GM21360 (cell line): ENCODE measurements around the gene CFAP210.
"Not testable (repeated sequence)": the region's sequence is repeated elsewhere in the genome, so short reads cannot be mapped to it uniquely, and the experiment has no call there.

Source experiments
- ATAC-seq: cut with Tn5 transposase; IDR thresholded peaks from one replicate; pipeline ENCODE4 v1.9.1; 2021; ENCODE audit warnings: mild to moderate bottlenecking, moderate library complexity; ENCODE audit not compliant: unreplicated experiment

The CFAP210 gene

DNA sequence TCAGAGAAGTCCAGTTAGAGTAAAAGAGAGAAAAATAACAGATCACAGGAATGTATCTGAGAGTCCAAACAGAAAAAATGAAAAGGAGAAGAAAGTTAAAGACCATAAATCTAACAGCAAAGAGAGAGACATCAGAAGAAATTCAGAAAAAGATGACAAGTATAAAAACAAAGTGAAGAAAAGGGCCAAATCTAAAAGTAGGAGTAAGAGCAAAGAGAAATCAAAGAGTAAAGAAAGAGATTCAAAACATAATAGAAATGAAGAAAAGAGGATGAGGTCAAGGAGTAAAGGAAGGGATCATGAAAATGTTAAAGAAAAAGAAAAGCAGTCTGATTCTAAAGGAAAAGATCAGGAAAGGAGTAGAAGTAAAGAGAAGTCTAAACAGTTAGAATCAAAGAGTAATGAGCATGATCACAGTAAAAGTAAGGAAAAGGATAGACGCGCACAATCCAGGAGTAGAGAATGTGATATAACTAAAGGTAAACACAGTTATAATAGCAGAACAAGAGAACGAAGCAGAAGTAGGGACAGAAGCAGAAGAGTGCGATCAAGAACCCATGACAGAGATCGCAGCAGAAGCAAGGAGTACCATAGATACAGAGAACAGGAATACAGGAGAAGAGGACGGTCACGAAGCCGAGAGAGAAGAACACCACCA lies 57.6 kb downstream of the CFAP210 start:
- no peak for ATAC-seq

- ATAC-seq: no peak
These were observed 68.4 kb downstream of the CFAP210 start for GRCh38 chr2:169625781-169626180.

GRCh38 chr2:169623235-169623634 lies 71.0 kb downstream of the CFAP210 start:
- ATAC-seq: no peak

DNA sequence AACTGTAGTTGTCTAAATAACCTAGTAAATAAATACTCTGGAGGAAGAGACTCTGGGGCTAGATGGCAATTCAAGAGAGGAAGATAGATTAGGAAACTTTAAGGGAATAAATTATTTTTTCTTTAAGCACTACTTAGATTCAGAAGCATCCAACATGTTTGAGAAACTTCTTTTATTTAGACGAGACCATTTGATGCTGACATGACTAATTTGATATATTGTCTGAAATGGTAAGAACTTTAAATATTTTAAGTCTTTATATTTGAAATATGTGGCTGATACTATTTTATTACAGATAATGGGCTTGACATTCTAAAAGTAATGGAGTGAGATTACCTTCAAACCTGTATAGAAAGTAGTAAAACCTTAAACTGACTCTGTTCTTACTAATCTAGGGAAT lies 73.7 kb downstream of the CFAP210 start:
- ATAC-seq: no peak

DNA sequence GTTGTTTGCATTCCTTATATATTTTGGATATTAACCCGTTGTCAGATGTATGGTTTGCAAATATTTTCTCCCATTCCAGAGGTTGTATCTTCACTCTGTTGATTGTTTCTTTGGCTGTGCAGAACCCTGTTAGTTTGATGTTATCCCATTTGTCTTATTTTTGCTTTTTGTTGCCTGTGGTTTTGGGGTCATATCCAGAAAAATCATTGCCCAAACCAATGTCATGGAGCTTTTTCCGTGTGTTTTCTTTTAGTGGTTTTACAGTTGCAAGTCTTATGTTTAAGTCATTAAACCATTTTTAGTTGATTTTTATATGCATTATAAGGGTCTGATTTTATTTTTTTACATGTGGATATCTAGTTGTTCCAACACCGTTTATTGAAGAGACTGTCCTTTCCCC lies 74.3 kb downstream of the CFAP210 start:
- no peak for ATAC-seq

DNA sequence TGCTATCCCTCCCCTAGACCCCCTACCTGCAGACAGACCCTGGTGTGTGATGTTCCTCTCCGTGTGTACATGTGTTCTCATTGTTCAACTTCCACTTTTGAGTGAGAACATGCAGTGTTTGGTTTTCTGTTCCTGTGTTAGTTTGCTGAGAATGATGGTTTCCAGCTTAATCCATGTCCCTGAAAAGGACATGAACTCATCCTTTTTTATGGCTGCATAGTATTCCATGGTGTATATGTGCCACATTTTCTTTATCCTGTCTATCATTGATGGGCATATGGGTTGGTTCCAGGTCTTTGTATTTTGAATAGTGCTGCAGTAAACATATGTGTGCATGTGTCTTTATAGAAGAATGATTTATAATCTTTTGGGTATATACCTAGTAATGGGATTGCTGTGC lies 78.2 kb downstream of the CFAP210 start:
- ATAC-seq: not testable (repeated sequence)

DNA sequence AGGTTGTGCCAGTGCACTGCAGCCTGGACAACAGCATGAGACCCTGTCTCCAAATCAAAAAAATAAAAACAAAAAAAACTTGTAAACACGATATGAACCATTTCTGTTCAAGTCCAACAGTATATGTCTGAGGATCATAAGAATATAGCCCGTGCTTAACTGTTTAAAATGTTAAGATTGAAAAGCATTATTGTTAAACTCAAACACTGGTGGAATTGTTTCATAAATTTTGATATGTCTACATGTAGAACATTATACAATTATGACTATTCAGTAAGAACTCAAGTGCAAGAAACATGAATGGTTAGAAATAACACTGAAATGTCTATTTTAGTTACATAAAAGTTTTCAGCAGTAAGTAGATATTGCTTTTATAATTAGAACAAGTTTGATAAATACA lies 80.3 kb downstream of the CFAP210 start:
- no peak for ATAC-seq

GRCh38 chr2:169609264-169609663 lies 84.9 kb downstream of the CFAP210 start:
- ATAC-seq: no peak

- ATAC-seq: no peak
These were observed 94.6 kb downstream of the CFAP210 start for GRCh38 chr2:169599568-169599967.

- ATAC-seq: no peak
These were observed 95.2 kb downstream of the CFAP210 start for GRCh38 chr2:169598982-169599381.

GRCh38 chr2:169596546-169596945 lies 97.7 kb downstream of the CFAP210 start:
- not testable (repeated sequence) for ATAC-seq
